ENCODE results near the gene RNASE4.

The RNASE4 gene

DNA sequence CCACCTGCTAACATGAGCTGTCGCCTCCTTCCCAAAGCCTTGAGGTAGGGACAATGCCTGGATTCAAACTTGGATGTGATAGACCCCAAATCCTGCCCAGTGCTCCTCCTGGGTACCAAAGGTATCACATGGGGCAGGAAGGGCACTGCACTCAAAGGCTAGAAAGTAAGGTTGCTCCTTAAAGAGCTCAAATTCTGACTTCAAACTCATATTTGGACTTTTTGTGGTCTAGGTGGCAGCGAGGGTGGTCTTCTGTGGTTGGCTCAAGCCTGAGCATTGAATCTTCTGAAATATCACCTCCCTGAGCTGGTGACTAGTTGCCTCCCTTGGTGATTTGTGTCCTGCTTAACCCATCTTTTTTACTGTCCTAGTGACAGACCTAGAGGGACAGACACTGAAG lies 8.3 kb upstream of the RNASE4 start:
- DNase-seq: no peak

DNA sequence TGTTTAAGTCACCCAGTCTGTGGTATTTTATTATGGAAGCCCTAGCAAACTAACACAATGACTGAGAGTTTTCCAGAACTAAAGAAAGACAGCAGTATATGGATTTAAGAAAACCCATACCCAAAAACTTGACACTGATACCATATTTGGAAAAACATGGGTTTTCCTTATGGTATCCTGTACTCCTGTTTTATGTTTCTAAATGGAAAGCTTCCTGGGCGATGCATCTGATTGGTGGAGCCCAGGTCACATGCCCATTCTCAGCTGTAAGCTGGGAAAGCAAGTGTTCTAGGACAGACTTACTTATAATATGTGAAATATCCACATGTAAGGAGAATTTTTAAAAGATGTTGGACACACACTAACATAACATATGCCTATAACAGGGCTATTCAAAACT lies 4.5 kb upstream of the RNASE4 start:
- DNase-seq: no peak

DNA sequence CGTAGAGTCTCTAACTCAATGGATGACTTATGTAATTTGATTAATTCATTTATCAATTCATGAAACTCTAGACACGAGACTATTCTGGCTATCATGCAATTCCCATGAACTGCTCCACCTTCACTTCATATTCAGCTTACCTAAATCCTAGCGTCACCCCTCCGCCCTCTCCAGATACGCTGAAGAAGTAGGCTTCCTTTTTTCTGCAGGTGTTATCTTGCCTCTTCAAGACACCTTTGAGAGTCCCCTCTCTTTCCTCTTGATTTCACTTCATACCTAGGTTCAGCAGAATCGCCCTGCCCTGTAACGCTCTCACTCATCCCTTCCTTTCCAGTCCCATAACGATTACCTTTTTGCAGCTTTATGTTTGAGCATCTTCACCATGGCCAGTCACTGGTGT lies 4.0 kb upstream of the RNASE4 start:
- no peak for DNase-seq

DNA sequence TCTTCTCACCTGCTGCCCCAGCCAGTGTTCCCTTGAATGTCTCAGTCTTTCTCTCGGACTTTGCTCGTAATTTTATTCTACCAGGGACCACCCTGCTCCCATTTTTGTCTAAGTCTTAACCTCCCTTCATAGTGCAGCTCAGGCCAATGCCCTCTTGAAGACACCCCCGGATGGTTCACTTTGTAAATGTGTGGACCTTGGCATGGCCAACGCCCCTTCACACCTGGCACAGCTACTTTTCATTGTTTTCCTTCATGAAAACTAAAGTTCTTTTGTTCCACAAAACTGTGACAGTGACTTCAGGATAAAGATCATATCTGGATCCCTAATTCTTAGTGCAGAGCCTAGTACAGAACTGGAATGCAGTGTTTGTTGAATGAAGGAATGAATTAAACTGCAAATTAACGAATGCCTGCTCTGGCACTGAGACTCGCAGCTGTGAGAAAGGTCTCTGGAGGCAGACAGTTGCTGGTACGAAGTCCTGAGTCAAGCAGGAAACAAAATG lies 3.5 kb upstream of the RNASE4 start:
- no peak for DNase-seq

DNA sequence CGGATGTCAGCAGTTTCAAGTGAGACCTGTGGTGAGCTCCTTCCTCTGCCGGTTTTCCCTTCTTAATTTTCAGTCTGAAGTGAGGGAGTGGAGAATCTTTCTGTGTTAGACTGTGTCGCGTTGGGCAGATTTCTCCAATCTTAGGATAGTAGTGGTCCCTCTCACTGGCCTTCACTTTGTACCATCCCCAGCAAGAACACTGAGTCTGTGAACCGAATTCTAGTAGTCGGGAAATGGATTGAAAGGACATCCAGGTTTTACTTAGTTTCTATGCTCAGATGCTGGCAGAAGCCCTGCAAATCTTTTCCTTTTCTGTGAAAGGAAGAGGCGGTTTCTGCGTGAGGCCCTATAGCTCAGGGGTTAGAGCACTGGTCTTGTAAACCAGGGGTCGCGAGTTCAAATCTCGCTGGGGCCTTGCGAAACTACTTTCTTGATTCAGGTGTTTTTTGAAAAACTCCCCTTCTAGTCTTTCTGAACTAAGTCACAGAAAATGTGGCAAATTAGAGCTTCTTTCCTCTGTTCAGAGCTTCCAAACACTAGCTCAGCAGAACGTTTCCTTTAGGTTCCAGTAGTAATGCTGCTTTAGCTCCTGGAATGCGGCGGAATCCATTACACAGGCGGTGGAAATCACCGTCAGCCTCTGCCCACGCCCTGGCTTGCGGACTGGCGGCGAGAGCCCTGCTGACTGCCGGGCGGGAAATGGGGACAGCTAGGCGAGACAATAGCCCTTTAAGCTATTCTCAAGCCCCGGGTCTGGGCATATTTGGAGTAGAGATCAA lies 2.8 kb upstream of the RNASE4 start:
- DNase-seq: peak; percentile 60

DNA sequence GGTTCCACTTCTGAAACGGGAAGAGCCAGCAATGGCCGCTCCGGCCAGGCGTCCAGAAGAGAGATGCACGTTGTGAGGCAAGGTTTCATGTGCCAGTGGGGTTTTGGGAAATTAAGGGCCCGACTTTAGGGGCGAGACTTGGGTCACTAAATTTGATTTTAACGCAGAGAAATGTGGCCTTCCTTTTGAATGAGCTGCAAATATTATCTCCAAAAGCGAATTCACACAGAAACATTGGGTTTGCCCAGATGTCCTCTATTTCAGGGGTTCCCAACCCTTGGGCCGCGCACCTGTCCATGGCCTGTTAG lies 2.3 kb upstream of the RNASE4 start:
- no peak for DNase-seq

DNA sequence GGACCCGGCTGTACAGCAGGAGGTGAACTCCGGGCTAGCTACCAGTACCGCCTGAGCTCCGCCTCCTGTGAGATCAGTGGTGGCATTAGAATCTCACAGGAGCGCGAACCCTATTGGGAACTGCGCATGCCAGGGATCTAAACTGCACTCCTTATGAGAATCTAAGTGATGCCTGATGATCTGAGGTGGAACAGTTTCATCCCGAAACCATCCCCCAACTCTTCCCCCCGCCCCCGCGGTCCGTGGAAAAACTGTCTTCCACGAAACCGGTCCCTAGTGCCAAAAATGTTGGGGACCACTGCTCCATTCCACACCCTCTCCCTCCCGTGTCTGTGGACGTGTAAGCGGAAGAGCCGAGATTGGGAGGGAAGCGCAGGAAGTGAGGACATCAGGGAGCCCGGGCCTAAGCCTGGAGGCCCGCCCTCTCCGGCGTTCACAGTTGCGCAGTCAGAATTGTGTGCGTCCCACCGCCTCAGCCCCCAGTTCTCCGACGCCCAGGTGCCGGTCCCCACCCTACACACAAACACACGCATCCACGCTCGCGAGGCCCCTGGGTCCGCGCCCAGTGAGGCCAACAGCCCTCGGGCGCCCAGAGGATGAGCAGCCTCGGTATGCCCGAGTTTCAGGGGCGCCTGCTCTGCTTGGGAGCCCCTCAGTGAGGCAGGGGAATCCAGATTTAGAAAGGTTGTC lies 1.8 kb upstream of the RNASE4 start:
- peak; percentile 75 for DNase-seq

DNA sequence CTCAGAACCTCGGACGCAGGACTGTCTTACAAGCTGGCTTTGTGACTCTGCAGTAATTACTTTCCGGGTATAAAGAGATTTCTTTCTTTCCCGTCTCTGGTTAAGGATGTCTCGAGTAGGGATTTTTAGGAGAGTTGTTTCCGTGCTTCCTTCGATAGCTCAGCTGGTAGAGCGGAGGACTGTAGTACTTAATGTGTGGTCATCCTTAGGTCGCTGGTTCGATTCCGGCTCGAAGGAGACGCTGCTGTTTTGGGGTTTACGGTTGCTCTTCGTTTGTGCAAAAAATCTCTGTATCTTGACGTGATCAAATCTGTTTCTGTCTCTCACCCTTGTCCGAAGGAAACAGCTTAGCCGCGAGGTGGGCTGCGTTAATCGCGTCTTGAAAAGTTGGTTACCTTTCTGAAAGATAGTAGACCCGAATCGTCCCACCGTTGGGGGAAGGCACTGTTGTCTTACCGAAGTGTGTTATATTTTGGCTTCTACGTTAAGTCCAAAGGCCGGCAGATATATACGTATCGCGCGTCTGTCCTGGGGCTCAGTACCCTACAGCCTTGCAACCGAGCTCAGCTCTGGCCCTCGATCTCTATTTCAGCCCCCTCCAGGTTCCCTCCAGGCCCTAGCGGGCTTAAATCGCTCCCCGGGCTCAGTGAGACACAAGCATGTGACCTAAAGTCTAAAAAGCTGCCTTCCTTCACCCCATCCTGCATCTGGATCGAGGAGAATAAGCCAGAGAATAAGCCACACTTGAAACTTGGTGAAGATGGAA lies 1.1 kb upstream of the RNASE4 start:
- DNase-seq: peak; percentile 72

DNA sequence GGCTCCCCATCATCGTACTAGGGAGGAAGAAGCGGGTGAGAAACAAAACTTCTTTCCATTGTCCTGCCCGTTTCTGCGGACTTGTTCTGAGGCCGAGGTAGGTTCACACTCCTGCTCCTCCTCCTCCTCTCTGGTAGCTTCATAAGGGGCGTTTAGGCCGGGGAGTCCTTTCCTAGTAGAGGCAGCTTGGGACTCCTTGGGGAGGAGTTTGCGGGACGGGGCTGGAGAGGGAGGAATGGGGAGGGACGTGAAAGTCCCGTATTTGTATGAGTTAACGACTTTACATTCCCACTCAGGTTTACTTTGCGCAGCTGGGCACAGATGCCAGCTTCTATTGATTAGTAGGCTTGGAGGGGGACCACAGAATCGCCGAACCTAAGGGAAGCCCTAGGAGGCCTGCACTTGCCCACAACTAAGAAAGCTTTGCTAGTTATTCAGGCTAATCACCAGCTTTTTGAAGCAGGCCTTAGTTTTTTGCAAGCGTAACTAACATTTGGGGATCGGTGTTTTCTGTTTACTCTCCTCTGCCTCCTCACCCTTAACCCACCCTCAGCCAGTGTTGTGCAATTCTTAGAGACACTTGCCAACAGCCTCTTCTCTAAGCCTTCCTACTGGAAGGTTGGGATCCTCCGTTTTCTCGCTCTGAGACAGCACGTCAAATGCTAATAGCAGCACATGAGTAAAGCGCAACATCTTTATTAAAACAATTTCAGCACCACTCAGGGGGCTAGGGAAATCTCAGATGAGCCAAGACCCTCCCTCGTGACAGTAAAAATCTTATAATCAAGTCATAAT lies 499 bp downstream of the RNASE4 start:
- DNase-seq: no peak

DNA sequence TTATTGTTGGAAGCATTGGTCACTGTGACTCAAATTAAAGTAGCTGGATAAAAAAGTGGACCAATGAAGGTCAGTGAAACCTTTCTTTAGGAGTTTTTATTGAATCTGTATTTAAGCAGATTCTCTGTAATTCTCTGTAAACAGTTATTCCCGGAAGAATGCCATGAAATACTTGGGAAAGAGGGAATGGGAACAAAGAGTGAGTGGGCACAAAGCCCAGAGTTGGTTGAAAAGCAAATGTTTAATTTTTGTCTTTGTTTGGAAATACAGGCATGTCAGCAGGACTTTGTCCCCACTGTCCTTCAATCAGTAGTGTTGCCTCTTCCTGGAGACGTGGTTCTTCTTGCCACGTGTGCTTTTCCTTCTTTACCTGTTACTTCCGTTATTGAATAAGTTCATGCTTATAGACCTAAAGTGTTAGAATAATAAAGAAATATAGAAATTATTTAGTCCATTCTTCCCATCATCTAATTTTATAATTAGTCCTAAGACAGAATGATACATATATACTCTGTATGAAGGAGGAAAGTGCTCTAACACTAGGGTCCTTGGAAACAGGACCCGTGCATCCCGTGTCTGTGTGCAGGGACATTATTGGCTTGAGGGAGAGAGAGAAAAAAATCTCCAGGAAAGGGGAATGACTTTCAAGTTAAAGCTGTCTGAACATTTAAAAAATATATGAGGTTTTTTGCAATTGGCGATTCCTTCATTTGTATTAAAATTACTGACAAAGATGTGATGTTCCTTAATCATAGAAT lies 2.2 kb downstream of the RNASE4 start:
- DNase-seq: no peak

DNA sequence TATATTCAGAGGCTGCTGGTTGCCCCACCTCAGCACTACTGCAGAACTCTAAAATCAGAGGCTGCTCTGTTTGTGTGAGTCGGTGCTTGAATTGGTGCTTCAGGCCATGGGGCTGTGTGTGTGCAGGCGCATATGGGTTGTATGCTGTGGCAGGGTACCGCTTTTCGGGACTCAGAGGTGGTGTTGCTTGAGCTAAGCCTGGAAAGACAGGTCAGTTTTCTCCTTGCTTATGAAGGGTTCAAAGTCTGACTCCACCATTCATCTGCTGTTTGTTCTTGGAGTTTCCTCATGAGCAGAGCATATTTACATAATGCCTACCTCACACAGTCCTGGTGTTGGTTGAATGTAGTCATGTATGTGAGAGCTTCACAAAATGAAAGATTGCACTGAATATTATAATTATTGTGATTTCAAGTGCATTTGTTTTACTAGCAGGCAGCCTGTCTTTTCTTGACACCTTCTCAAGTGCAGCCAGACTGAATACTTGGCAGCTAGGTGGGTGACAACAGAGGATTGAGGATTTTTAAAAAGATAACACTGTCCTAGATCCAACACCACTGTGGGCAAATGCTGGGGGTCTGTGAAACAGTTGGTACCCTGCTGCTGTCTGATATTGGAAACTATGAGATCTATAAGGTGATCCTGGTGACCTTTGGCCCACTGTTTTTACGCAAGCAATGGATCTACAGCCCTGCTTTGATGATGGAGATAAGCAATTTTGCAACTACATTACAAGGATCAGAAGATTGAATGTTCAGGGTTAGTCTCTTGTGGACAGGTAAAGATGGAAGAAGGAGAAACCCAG lies 3.2 kb downstream of the RNASE4 start:
- no peak for DNase-seq

DNA sequence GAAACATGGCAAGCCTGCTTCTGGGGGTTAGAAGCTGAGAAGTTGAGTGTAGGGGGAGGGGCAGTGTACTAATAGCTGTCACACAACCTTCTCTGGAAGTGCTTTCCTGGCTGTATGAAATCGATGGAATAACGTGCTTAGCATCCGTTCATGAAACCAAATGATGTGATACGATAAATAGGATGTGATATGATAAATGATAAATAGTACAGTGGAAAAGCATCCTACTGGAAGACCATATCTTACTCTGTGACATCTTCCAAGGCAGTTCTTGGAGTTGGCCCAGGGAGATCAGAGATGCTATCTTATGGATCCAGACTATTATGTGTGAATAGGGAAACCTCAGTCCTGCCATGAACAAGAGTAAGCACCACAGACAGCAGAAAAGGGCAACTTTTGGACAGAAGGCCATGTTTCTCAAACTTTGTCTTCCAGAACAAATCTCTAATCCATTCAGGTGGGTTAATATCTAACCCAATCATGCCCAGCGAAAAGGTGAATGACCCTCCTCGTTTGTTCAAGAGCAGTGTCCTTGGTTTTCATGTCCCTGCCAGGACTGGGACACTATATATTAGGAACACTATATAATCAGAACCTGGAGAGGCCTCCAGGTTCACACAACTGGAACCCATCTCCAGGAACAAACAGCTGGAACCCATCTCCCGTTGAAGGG lies 3.9 kb downstream of the RNASE4 start, which contains the start of gene ANG:
TSS of gene ANG (plus strand) at position 598 of the 673 bp plus-strand sequence. CDS start 4,801 bp downstream, outside the sequence.
- no peak for DNase-seq

DNA sequence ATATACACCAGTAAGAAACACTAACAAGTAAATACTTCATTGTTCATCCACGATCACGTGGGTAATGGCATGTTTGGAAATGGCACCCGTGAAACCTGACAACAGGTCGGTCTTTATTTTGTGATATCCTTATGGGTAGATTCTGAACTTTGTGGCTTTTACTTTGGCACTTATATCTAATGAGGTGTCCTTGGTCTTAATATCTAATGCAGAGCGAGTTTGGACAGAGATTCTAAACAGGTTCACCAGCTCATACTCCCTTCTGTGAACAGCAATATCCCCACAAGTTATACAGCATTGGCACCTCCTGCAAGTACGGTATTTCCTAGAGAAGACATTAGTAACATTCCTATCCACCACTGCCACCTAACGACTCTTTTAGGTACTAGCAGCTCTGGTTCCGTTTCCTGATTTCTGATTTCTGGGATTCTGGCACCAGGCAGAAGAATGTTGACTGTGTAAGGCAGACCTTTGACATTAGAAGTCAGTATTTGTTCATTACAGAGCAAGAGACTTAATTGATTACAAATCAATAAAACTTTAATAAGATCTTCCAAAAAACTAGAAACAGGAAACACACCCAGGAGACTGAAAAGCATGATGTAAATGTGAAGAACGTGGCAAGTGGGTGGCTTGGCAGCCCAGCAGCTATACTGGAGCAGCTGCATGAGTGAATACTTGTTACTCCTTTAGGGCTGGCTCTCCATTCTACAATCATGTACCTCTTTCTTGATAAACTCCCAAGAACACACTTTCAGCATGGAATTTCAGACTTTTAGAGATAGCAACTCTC lies 6.7 kb downstream of the RNASE4 start:
- peak; percentile 68 for DNase-seq

DNA sequence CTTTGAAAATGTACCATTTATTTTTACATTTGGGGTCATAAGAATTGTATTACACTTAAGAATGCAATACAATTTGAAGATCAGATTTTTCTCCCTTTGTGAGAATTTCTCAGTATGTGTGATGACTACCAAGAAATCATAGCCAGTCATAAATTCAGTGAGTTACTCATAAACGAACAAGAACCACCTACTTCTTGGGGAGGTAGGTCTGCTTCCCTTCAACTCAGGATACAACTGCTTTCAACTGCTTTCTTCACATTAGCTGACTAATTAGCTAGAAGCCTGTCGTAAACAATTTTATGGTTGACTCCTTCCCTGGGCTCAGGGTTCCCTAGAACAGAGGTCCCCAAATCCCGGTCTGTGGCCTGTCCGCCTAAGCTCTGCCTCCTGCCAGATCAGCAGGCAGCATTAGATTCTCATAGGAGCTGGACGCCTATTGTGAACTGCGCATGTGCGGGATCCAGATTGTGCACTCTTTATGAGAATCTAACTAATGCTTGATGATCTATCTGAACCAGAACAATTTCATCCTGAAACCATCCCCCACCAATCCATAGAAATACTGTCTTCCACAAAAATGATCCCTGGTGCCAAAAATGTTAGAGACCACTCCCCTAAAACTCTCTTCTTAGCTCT lies 7.9 kb downstream of the RNASE4 start:
- DNase-seq: no peak

DNA sequence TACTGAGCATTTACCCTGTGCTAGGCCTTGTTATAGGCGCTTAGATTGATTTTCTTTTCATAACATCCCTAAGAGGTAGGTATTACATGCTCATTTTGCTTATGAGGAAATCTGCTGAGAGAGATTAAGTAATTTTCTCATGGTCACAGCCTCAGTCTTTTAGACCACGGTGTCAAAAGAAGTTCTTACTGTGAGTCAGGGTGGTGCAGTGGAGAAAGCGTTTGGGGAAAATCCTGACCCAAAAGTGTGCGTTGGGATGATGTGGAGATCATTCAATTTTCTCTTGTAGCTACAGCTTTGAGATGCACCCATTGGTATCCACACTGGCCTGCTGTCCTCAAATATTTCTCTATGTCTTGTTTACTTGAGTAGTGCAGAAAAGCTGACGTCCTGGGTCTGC lies 12.4 kb downstream of the RNASE4 start:
- DNase-seq: no peak

DNA sequence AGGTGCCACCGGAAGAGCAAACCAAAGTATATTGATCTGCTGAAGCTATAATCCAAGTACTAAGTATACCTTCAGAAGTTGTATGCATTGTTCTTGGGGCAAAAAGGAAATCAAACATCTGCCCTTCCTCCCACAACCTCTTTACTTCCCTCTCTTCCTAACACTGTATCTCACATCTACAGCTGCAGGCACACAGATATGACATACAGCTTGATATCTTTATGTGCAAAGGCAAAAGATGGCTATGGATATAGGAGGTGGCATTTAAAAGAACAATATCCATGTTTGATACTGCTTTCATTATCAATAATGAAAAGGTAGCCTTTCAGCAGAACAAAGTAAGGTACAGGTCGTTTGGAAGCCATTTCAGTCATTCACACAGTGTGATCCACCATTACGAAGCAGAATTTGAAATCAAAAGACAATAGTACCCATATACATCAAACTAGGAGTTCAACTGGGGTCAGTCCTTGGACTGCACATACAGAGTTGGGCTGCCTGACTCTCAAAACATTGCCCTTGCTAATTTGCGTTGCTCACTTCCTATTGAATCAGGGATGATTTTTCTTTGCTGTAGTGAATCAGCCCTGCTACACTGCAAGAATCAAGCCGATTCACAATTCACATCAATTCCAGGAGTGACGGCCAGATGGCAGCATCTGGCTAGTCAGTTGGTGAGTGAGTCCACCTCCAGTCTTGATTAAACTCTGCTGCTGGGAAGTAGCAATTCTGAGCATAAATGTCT lies 13.1 kb downstream of the RNASE4 start:
- peak; percentile 15 for DNase-seq

DNA sequence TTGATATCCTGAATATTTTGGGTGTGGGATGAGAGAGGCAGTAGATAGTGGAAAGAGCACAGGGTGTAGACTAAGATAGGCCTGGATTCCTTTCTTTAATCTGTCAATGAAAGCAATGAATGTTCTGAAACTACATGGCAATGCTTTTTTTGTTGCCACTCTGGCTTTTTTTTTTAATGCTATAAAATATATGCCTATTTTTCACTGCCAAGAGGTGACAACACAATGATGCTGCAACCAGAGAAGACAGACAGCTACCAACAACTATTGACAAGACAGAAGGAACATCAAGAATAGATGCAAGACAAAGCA lies 13.6 kb downstream of the RNASE4 start:
- DNase-seq: no peak

DNA sequence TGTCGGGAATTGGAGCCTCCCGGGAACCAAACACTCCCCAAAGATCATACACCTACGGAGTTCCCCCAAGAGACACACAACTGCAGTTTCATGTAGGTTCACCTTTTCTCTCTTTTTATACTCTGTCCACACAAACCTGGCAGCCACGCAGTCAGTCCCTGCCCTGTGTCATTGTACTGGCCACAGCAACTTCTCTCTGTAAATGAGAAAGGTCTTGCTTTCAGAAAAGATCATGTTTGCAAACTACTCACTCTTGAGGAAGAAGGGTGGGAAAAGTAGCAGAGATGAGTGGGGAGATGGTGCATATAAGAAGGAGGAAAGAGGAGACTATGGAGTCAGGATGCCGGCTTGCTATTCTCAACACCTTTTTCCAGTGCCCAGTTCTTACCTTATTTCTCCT lies 14.6 kb downstream of the RNASE4 start:
- no peak for DNase-seq

DNA sequence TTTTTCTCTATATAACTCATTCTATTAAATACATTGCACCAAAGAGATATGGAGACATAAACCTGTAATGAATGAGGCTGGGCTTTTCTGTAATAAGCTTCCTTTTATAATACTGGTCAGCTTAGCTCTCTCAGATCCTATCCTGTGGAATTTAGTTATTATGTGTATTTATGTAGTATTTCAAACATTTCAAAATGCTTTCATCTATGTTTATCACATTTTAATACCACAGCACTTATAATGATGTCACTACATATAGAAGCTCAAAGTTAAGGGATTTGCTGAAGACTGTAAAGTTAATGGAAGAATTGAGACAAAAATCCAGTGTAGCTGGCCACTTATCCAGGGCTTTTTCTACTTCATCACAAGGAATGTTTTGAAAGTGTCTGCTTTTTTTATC lies 15.6 kb downstream of the RNASE4 start:
- DNase-seq: no peak
